Fibroblast of villous mesenchyme (primary cell): ENCODE measurements around the gene FANCG. TPM values are rescaled to one million over a fixed set of nuclear protein-coding genes. Genes with fewer than 3 reads are reported as not detected.

Experiments
- DNase-seq: peaks from one replicate; pipeline ENCODE4 v3.0.0-alpha.2; 2010; ENCODE audit warnings: low read depth
- H3K4me3 ChIP-seq: 2 replicates; pipeline ENCODE4 v1.5.1; 2011; ENCODE audit warnings: low read depth, mild to moderate bottlenecking, low read length
- total RNA-seq: library from RNA; depleted of rRNA; stranded (reverse); fragments of >200 nt; gene quantifications from 2 replicates; pipeline ENCODE4 v1.2.3, GENCODE V29; 2012
- TF ChIP-seq, protein P1 (sequence below): IDR thresholded peaks from 2 replicates; pipeline ENCODE4 v1.5.1; 2012; ENCODE audit warnings: low read depth, mild to moderate bottlenecking, low read length; ENCODE audit not compliant: insufficient read depth

Gene FANCG
- total RNA-seq, 1 donor, result 23.7 TPM

DNA sequence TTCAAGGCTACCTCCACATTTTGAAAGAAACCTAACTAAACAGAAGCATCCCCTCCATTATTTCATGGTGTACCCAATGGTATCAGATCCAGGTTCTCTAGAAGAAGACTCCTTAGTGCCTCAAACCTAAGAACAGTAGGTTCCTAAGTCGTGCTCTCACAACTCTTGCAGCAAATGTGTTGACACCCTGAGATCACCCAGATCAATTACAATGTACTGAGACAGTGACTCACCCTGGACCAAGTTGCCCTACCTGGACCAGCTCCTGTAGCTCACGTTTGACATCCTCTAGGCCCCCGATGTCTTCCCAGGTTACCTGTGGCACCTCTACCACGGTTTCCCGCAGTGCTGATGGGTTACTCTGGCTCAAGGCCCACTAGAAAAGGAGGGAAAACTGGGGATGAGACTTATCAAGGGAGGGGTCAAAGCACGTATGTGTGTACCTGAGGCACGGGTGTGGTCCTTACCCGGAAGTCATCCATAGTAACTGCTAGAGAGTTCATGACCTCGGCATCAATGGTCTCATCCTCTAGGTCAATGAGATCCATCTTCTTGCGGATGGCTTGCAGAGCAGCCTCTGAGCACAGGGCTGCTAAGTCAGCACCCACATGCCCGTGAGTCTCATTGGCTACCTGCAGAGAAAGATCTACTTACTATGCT lies 19.1 kb downstream of the FANCG start:
- TF ChIP-seq, protein P1, sequence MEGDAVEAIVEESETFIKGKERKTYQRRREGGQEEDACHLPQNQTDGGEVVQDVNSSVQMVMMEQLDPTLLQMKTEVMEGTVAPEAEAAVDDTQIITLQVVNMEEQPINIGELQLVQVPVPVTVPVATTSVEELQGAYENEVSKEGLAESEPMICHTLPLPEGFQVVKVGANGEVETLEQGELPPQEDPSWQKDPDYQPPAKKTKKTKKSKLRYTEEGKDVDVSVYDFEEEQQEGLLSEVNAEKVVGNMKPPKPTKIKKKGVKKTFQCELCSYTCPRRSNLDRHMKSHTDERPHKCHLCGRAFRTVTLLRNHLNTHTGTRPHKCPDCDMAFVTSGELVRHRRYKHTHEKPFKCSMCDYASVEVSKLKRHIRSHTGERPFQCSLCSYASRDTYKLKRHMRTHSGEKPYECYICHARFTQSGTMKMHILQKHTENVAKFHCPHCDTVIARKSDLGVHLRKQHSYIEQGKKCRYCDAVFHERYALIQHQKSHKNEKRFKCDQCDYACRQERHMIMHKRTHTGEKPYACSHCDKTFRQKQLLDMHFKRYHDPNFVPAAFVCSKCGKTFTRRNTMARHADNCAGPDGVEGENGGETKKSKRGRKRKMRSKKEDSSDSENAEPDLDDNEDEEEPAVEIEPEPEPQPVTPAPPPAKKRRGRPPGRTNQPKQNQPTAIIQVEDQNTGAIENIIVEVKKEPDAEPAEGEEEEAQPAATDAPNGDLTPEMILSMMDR, result no peak
- DNase-seq, result no peak
- no peak overlapping the region for H3K4me3 ChIP-seq

DNA sequence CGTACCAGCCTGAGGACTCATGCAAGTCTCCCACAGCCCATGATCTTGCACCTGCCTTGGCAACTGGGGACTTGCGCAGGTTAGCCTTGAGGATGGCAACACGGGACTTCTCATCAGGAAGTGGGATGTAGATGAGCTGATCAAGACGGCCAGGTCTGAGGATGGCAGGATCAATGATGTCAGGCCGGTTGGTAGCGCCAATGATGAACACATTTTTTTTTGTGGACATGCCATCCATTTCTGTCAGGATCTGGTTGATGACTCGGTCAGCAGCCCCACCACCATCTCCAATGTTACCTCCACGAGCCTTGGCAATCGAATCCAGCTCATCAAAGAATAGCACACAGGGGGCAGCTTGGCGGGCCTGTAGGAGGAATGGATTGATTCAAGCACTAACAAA lies 20.3 kb downstream of the FANCG start:
- H3K4me3 ChIP-seq, result no peak overlapping the region
- TF ChIP-seq, protein P1, result no peak
- no peak for DNase-seq

DNA sequence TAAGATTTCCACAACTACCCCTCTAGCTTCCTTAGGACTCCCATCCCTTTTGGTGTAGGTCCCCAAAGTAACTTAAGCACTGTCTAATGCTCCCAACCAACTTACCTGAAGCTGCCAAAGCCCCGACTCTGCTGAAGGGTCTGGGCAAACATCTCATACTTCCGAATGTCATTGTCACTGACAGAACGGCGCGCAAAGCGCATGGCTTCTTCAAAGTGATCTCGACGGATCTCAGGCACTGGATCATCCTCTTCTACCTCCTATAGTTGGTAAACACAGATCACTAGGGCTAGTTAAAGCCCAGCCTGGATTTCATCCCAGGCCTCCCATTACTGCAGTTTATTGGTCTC lies 22.5 kb downstream of the FANCG start:
- H3K4me3 ChIP-seq, result no peak overlapping the region
- no peak for DNase-seq
- TF ChIP-seq, protein P1, result no peak

DNA sequence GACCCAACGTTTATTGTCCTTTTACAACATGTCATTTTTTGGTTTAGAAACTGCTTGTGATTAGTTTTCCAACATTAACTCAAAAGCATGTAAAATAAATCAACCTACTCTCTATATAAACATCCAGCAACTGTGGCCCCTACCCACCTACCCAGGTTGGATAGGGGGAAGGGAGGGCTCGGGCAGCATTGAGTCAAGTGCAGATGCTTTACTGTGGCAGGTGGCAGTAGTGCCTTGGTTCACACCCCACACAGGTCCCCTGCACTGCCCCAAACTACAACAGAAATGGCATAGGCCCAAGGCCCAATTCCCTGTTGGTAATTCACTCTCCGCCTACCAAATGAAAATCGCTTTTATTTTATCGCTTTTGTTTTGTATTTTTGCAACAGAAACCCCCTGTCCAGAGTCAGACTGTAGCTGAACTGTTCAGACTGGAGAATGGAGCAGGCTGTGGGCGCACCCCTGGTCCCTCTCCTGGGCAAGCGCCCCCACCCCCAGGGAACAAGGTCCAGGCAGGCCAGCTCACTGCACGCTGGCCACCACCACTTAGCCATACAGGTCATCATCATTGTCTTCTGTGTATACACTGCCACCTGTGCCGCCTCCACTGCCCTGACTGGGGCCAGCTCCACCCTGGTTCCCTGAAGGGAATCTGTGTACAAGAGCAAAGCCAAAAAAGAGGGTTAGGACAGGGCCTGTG lies 23.0 kb downstream of the FANCG start:
- TF ChIP-seq, protein P1, result no peak
- no peak for DNase-seq
- H3K4me3 ChIP-seq, result no peak overlapping the region

DNA sequence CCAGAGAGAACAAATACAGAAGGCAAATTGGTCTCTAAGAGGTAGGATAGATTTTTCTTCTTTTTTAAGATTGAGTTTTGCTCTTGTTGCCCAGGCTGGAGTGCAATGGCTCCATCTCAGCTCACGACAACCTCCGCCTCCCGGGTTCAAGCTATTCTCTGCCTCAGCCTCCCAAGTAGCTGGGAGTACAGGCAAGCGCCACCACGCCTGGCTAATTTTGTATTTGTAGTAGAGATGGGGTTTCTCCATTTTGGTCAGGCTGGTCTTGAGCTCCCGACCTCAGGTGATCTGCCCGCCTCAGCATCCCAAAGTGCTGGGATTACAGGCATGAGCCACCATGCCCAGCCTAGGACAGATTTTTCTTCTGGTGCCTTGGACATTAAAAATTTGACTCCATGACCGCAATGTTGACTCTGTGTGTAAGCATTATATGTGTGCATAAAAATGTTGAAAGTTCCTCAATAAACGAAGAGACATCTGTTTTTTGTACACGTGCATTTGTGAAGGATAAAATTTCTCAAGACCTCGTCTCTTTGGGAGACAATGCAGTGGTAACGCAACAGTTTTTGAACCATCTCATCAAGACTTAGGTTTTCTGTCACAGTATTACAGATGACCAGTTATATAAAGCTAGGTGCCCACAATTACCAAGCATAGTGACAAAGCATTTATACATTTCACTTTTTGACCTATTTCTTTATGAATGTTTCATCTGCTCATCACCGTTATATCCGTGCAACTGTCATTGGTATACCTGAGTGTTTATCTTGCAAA lies 24.7 kb downstream of the FANCG start:
- TF ChIP-seq, protein P1, result no peak
- no peak overlapping the region for H3K4me3 ChIP-seq
- no peak for DNase-seq

DNA sequence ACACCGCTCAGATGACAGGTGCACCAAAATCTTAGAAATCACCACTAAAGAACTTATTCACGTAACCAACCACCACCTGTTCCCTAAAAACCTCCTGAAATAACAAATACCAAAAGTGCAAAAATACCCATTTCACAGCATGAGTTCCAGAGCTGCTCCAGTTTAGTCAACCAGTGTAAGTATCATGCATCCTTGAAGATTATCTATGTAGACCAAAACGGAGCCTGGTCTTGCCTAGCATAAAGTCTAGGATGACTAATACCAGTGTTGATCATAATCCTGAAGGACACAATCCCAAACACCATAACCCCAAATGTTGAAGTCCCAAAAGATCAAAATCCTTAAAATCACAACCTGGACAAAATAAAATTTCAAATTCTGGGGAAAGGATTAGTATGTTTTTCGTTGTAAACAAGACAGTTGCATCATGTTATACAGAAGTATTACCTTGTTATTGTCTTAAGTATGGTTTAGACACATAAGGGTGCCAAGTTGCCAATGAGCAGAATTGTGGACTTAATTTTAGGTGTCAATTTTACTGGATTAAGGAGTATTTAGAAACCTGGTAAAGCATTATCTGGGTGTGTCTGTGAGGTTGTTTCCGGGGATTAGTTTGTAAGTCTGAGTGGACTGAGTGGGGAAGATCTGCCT lies 25.4 kb downstream of the FANCG start:
- H3K4me3 ChIP-seq, result no peak overlapping the region
- DNase-seq, result no peak
- TF ChIP-seq, protein P1, result no peak
